ENCODE measurements around the gene ACOT7.
"Not testable (repeated sequence)": the region's sequence is repeated elsewhere in the genome, so short reads cannot be mapped to it uniquely, and the experiment has no call there.

ACOT7 gene

GRCh38 chr1:6401673-6402072 is 8.1 kb upstream of the ACOT7 start:
- DNase-seq (ENCODE audit: low read depth in 1 of 2, low spot score in 1 of 2) = no peak

- DNase-seq (ENCODE audit: low read depth in 1 of 2, low spot score in 1 of 2) = no peak
Observed at GRCh38 chr1:6399294-6399693, 5.7 kb upstream of the ACOT7 start.

- DNase-seq (ENCODE audit: low read depth in 1 of 2, low spot score in 1 of 2) = no peak
Observed at GRCh38 chr1:6397844-6398441, 4.4 kb upstream of the ACOT7 start.

- no peak for DNase-seq (ENCODE audit: low read depth in 1 of 2, low spot score in 1 of 2)
Observed at GRCh38 chr1:6396998-6397397, 3.4 kb upstream of the ACOT7 start.

GRCh38 chr1:6395781-6396244 is 2.2 kb upstream of the ACOT7 start:
- DNase-seq (ENCODE audit: low read depth in 1 of 2, low spot score in 1 of 2) = not testable (repeated sequence)

GRCh38 chr1:6395130-6395529 is 1.6 kb upstream of the ACOT7 start:
- not testable (repeated sequence) for DNase-seq (ENCODE audit: low read depth in 1 of 2, low spot score in 1 of 2)

- DNase-seq (ENCODE audit: low read depth in 1 of 2, low spot score in 1 of 2) = no peak
Observed at GRCh38 chr1:6392809-6393399, 663 bp downstream of the ACOT7 start.

- DNase-seq (ENCODE audit: low read depth in 1 of 2, low spot score in 1 of 2) = no peak
Observed at GRCh38 chr1:6391951-6392808, 1.4 kb downstream of the ACOT7 start.

- DNase-seq (ENCODE audit: low read depth in 1 of 2, low spot score in 1 of 2) = no peak
Observed at GRCh38 chr1:6389971-6390370, 3.6 kb downstream of the ACOT7 start.

- DNase-seq (ENCODE audit: low read depth in 1 of 2, low spot score in 1 of 2) = no peak
Observed at GRCh38 chr1:6386371-6386949, 7.1 kb downstream of the ACOT7 start.

- DNase-seq (ENCODE audit: low read depth in 1 of 2, low spot score in 1 of 2) = no peak
Observed at GRCh38 chr1:6385488-6386191, 7.9 kb downstream of the ACOT7 start.

- no peak for DNase-seq (ENCODE audit: low read depth in 1 of 2, low spot score in 1 of 2)
Observed at GRCh38 chr1:6384962-6385361, 8.6 kb downstream of the ACOT7 start.

GRCh38 chr1:6384135-6384534 is 9.4 kb downstream of the ACOT7 start:
- no peak for DNase-seq (ENCODE audit: low read depth in 1 of 2, low spot score in 1 of 2)

- no peak for DNase-seq (ENCODE audit: low read depth in 1 of 2, low spot score in 1 of 2)
Observed at GRCh38 chr1:6380037-6380436, 13.5 kb downstream of the ACOT7 start.

- no peak for DNase-seq (ENCODE audit: low read depth in 1 of 2, low spot score in 1 of 2)
Observed at GRCh38 chr1:6378096-6378746, 15.3 kb downstream of the ACOT7 start.

GRCh38 chr1:6373961-6374720 is 19.4 kb downstream of the ACOT7 start:
- DNase-seq (ENCODE audit: low read depth in 1 of 2, low spot score in 1 of 2) = no peak

- DNase-seq (ENCODE audit: low read depth in 1 of 2, low spot score in 1 of 2) = not testable (repeated sequence)
Observed at GRCh38 chr1:6372236-6372635, 21.3 kb downstream of the ACOT7 start.

GRCh38 chr1:6370006-6370405 is 23.6 kb downstream of the ACOT7 start:
- no peak for DNase-seq (ENCODE audit: low read depth in 1 of 2, low spot score in 1 of 2)

- DNase-seq (ENCODE audit: low read depth in 1 of 2, low spot score in 1 of 2) = no peak
Observed at GRCh38 chr1:6367381-6368012, 26.1 kb downstream of the ACOT7 start.
